OCI-LY7 (cell line): ENCODE results near the gene FDPS.

Experiments used
- CTCF ChIP-seq: fragments of 200-600 bp; sonication (generic); conservative IDR thresholded peaks from 2 replicates; pipeline ENCODE4 v1.5.1; 2014; ENCODE audit warnings: mild to moderate bottlenecking, antibody characterized with exemption, low read length, moderate library complexity, mixed read lengths
- EZH2phosphoT487 ChIP-seq: fragments of 200-600 bp; sonication (generic); IDR thresholded peaks from 2 replicates; pipeline ENCODE4 v1.6.1; 2018; ENCODE audit warnings: low read depth, borderline replicate concordance, mild to moderate bottlenecking, mixed run types, antibody characterized with exemption, low read length, moderate library complexity, mixed read lengths

GRCh38 chr1:155268630-155269029 lies 40.0 kb upstream of the FDPS start:
- TF ChIP-seq CTCF (no peak), EZH2phosphoT487 (no peak)
